ENCODE data around the gene CYP2A7.
A peak's percentile ranks its signal among the peaks of the same experiment; 100 is the strongest.
"Not testable (repeated sequence)": the region's sequence is repeated elsewhere in the genome, so short reads cannot be mapped to it uniquely, and the experiment has no call there.

The CYP2A7 gene

GRCh38 chr19:40919530-40920299 lies 37.7 kb upstream of the CYP2A7 start:
- H3K27ac ChIP-seq (ENCODE audit: low read length); H3K27me3 ChIP-seq (ENCODE audit: control insufficient read depth in 1 of 2, insufficient read depth in 2 of 2, low read length in 2 of 2); H3K9me3 ChIP-seq (ENCODE audit: control insufficient read depth in 2 of 2, low read length in 2 of 2); H3K36me3 ChIP-seq (ENCODE audit: control insufficient read depth in 2 of 2, insufficient read depth in 2 of 2, low read length in 2 of 2); H3K4me3 ChIP-seq (ENCODE audit: low read length in 2 of 2); H3K9ac ChIP-seq (ENCODE audit: low read length in 2 of 2); H3K4me1 ChIP-seq (ENCODE audit: control insufficient read depth, insufficient read depth, low read length): not testable (repeated sequence)

GRCh38 chr19:40918303-40918702 lies 36.3 kb upstream of the CYP2A7 start:
- H3K9ac ChIP-seq (ENCODE audit: low read length in 2 of 2); H3K4me1 ChIP-seq (ENCODE audit: control insufficient read depth, insufficient read depth, low read length); H3K36me3 ChIP-seq (ENCODE audit: control insufficient read depth in 2 of 2, insufficient read depth in 2 of 2, low read length in 2 of 2); H3K27ac ChIP-seq (ENCODE audit: low read length); H3K27me3 ChIP-seq (ENCODE audit: control insufficient read depth in 1 of 2, insufficient read depth in 2 of 2, low read length in 2 of 2); H3K4me3 ChIP-seq (ENCODE audit: low read length in 2 of 2); H3K9me3 ChIP-seq (ENCODE audit: control insufficient read depth in 2 of 2, low read length in 2 of 2): not testable (repeated sequence)

- H3K9me3 ChIP-seq (ENCODE audit: control insufficient read depth in 2 of 2, low read length in 2 of 2), result peaks cover 2 to 5% of the 10 kb centered on the region in 2 donors
- H3K27me3 ChIP-seq (ENCODE audit: control insufficient read depth in 1 of 2, insufficient read depth in 2 of 2, low read length in 2 of 2), result peaks cover 12 to 18% of the 10 kb centered on the region in 2 donors
- H3K4me3 ChIP-seq (ENCODE audit: low read length in 2 of 2), result no peak overlapping the region
- H3K4me1 ChIP-seq (ENCODE audit: control insufficient read depth, insufficient read depth, low read length), result peaks cover 4% of the 10 kb centered on the region
- no peak overlapping the region for H3K9ac ChIP-seq (ENCODE audit: low read length in 2 of 2)
- no peak overlapping the region for H3K27ac ChIP-seq (ENCODE audit: low read length)
- H3K36me3 ChIP-seq (ENCODE audit: control insufficient read depth in 2 of 2, insufficient read depth in 2 of 2, low read length in 2 of 2), result no peaks in the 10 kb centered on the region
Observed at GRCh38 chr19:40908976-40909375, 26.9 kb upstream of the CYP2A7 start.

- H3K36me3 ChIP-seq (ENCODE audit: control insufficient read depth in 2 of 2, insufficient read depth in 2 of 2, low read length in 2 of 2), result no peaks in the 10 kb centered on the region
- peaks cover 4% of the 10 kb centered on the region for H3K4me1 ChIP-seq (ENCODE audit: control insufficient read depth, insufficient read depth, low read length)
- H3K4me3 ChIP-seq (ENCODE audit: low read length in 2 of 2), result peak overlapping the region in 1 of 2 donors; percentile 57
- peaks cover 2 to 4% of the 10 kb centered on the region in 2 donors for H3K9me3 ChIP-seq (ENCODE audit: control insufficient read depth in 2 of 2, low read length in 2 of 2)
- H3K27me3 ChIP-seq (ENCODE audit: control insufficient read depth in 1 of 2, insufficient read depth in 2 of 2, low read length in 2 of 2), result peaks cover 12 to 18% of the 10 kb centered on the region in 2 donors
- H3K27ac ChIP-seq (ENCODE audit: low read length), result no peak overlapping the region
- no peak overlapping the region for H3K9ac ChIP-seq (ENCODE audit: low read length in 2 of 2)
Observed at GRCh38 chr19:40907968-40908735, 26.1 kb upstream of the CYP2A7 start.

GRCh38 chr19:40906512-40906911 lies 24.5 kb upstream of the CYP2A7 start:
- Histone ChIP-seq H3K27me3 (ENCODE audit: control insufficient read depth in 1 of 2, insufficient read depth in 2 of 2, low read length in 2 of 2) (peaks cover 12 to 18% of the 10 kb centered on the region in 2 donors), H3K4me1 (ENCODE audit: control insufficient read depth, insufficient read depth, low read length) (peaks cover 4% of the 10 kb centered on the region), H3K36me3 (ENCODE audit: control insufficient read depth in 2 of 2, insufficient read depth in 2 of 2, low read length in 2 of 2) (no peaks in the 10 kb centered on the region), H3K9me3 (ENCODE audit: control insufficient read depth in 2 of 2, low read length in 2 of 2) (no peaks in the 10 kb centered on the region), H3K4me3 (ENCODE audit: low read length in 2 of 2) (no peak overlapping the region), H3K27ac (ENCODE audit: low read length) (no peak overlapping the region), H3K9ac (ENCODE audit: low read length in 2 of 2) (no peak overlapping the region)

- not testable (repeated sequence) for H3K4me3 ChIP-seq (ENCODE audit: low read length in 2 of 2); H3K9me3 ChIP-seq (ENCODE audit: control insufficient read depth in 2 of 2, low read length in 2 of 2); H3K36me3 ChIP-seq (ENCODE audit: control insufficient read depth in 2 of 2, insufficient read depth in 2 of 2, low read length in 2 of 2); H3K4me1 ChIP-seq (ENCODE audit: control insufficient read depth, insufficient read depth, low read length); H3K27ac ChIP-seq (ENCODE audit: low read length); H3K9ac ChIP-seq (ENCODE audit: low read length in 2 of 2)
- peaks cover 9 to 12% of the 10 kb centered on the region in 2 donors for H3K27me3 ChIP-seq (ENCODE audit: control insufficient read depth in 1 of 2, insufficient read depth in 2 of 2, low read length in 2 of 2)
Observed at GRCh38 chr19:40904673-40905156, 22.7 kb upstream of the CYP2A7 start.

- H3K9ac ChIP-seq (ENCODE audit: low read length in 2 of 2); H3K4me1 ChIP-seq (ENCODE audit: control insufficient read depth, insufficient read depth, low read length); H3K36me3 ChIP-seq (ENCODE audit: control insufficient read depth in 2 of 2, insufficient read depth in 2 of 2, low read length in 2 of 2); H3K9me3 ChIP-seq (ENCODE audit: control insufficient read depth in 2 of 2, low read length in 2 of 2); H3K27ac ChIP-seq (ENCODE audit: low read length); H3K27me3 ChIP-seq (ENCODE audit: control insufficient read depth in 1 of 2, insufficient read depth in 2 of 2, low read length in 2 of 2); H3K4me3 ChIP-seq (ENCODE audit: low read length in 2 of 2): not testable (repeated sequence)
Observed at GRCh38 chr19:40901975-40902750, 20.1 kb upstream of the CYP2A7 start.

GRCh38 chr19:40900521-40900920 lies 18.5 kb upstream of the CYP2A7 start:
- not testable (repeated sequence) for H3K27me3 ChIP-seq (ENCODE audit: control insufficient read depth in 1 of 2, insufficient read depth in 2 of 2, low read length in 2 of 2); H3K4me1 ChIP-seq (ENCODE audit: control insufficient read depth, insufficient read depth, low read length); H3K9me3 ChIP-seq (ENCODE audit: control insufficient read depth in 2 of 2, low read length in 2 of 2); H3K4me3 ChIP-seq (ENCODE audit: low read length in 2 of 2); H3K9ac ChIP-seq (ENCODE audit: low read length in 2 of 2); H3K27ac ChIP-seq (ENCODE audit: low read length); H3K36me3 ChIP-seq (ENCODE audit: control insufficient read depth in 2 of 2, insufficient read depth in 2 of 2, low read length in 2 of 2)

GRCh38 chr19:40899964-40900363 lies 17.9 kb upstream of the CYP2A7 start:
- H3K9ac ChIP-seq (ENCODE audit: low read length in 2 of 2); H3K9me3 ChIP-seq (ENCODE audit: control insufficient read depth in 2 of 2, low read length in 2 of 2); H3K4me1 ChIP-seq (ENCODE audit: control insufficient read depth, insufficient read depth, low read length); H3K27me3 ChIP-seq (ENCODE audit: control insufficient read depth in 1 of 2, insufficient read depth in 2 of 2, low read length in 2 of 2); H3K27ac ChIP-seq (ENCODE audit: low read length); H3K4me3 ChIP-seq (ENCODE audit: low read length in 2 of 2); H3K36me3 ChIP-seq (ENCODE audit: control insufficient read depth in 2 of 2, insufficient read depth in 2 of 2, low read length in 2 of 2): not testable (repeated sequence)

GRCh38 chr19:40896843-40897789 lies 15.1 kb upstream of the CYP2A7 start:
- not testable (repeated sequence) for H3K9me3 ChIP-seq (ENCODE audit: control insufficient read depth in 2 of 2, low read length in 2 of 2); H3K4me3 ChIP-seq (ENCODE audit: low read length in 2 of 2); H3K4me1 ChIP-seq (ENCODE audit: control insufficient read depth, insufficient read depth, low read length); H3K9ac ChIP-seq (ENCODE audit: low read length in 2 of 2); H3K27me3 ChIP-seq (ENCODE audit: control insufficient read depth in 1 of 2, insufficient read depth in 2 of 2, low read length in 2 of 2); H3K27ac ChIP-seq (ENCODE audit: low read length); H3K36me3 ChIP-seq (ENCODE audit: control insufficient read depth in 2 of 2, insufficient read depth in 2 of 2, low read length in 2 of 2)

Measured in stomach smooth muscle (tissue), 2 donors.